Gastrocnemius medialis (tissue), 4 donors: ENCODE results near the gene NUDCD3.

Source experiments
- POLR2A ChIP-seq, 2 donors: fragments of 450-650 bp; IDR thresholded peaks; one replicate each; pipeline ENCODE4 v1.6.1; 2017; ENCODE audit warnings: antibody characterized with exemption in 2 of 2, mild to moderate bottlenecking in 2 of 2, moderate library complexity in 2 of 2
- TF ChIP-seq, protein P1 (sequence below), 5 experiments: fragments of 450-650 bp in 3 of 5; fragments of 200-600 bp in 2 of 5; sonication (generic) in 2 of 5; IDR thresholded peaks in 4 of 5; conservative IDR thresholded peaks in 1 of 5; 1 replicate in 4 of 5; 2 replicates in 1 of 5; pipeline ENCODE4 v1.5.1; 2016 to 2019; ENCODE audit warnings: antibody characterized with exemption in 5 of 5, mild to moderate bottlenecking in 3 of 5, moderate library complexity in 3 of 5

DNA sequence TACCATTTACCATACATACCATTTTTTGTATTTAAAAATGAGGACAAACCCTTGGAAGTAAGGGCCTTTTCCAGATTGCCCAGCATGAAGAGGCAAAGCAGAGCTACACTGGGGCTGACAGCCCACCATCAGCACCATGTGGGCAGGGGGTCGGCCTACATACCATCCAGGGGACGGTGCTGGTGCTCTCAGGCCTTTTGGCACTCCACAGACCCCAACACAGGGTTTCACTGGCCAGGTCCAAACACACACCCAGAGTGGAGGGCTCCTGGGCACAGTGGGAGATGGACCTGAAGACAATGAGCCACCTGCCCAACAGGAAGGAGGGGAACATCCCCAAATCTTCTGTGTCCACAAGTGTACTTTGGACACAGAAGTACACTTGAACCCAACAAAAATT is 95.8 kb downstream of the NUDCD3 start:
- TF ChIP-seq POLR2A (IDR thresholded peaks at IDR 0.05), result no peak
- TF ChIP-seq, protein P1, sequence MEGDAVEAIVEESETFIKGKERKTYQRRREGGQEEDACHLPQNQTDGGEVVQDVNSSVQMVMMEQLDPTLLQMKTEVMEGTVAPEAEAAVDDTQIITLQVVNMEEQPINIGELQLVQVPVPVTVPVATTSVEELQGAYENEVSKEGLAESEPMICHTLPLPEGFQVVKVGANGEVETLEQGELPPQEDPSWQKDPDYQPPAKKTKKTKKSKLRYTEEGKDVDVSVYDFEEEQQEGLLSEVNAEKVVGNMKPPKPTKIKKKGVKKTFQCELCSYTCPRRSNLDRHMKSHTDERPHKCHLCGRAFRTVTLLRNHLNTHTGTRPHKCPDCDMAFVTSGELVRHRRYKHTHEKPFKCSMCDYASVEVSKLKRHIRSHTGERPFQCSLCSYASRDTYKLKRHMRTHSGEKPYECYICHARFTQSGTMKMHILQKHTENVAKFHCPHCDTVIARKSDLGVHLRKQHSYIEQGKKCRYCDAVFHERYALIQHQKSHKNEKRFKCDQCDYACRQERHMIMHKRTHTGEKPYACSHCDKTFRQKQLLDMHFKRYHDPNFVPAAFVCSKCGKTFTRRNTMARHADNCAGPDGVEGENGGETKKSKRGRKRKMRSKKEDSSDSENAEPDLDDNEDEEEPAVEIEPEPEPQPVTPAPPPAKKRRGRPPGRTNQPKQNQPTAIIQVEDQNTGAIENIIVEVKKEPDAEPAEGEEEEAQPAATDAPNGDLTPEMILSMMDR (IDR thresholded peaks at IDR 0.05 in 4 of 5, conservative IDR thresholded peaks at IDR 0.05 in 1 of 5), result no peak
